ENCODE data around the gene OR11H1.
"Not testable (repeated sequence)": the region's sequence is repeated elsewhere in the genome, so short reads cannot be mapped to it uniquely, and the experiment has no call there.

Gene OR11H1

DNA sequence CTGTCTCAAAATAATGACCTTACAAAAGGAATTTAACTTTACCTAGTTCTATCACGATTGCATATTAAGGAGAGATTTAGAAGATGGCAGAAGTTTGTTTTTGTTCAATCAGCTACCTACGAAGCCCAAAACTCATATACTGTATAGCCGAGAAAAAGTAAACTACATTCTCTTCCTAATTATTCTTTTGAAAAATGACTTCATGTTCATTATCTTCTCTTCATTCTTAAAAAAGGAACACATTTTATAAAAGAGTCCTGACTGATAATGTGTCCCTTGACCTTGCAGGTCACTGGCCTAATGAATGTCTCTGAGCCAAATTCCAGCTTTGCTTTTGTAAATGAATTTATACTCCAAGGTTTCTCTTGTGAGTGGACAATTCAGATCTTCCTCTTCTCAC is at the start of gene OR11H1:
Gene OR11H1, plus strand, starts transcription at position 301 of the 400 bp plus-strand sequence. Its CDS starts 0 bp downstream, at position 301.
- not testable (repeated sequence) for DNase-seq

DNA sequence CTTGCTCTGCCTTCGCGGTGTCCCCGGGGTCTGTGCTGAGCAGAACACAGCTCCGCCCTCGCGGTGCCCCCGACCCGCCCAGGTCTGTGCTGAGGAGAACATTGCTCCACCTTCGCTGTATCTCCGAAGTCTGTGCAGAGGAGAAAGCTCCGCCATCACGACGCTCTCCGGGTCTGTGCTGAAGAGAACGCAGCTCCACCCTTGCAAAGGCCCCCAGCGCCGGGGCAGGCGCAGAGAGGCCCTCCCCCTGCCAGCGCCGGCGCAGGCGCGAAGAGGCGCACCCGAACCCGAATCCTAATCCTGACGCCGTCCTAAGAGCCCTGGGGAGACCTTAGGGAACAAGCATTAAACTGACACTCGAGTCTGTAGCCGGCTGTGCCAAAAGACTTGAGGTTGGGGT is 18.0 kb upstream of the OR11H1 start:
- not testable (repeated sequence) for DNase-seq

DNA sequence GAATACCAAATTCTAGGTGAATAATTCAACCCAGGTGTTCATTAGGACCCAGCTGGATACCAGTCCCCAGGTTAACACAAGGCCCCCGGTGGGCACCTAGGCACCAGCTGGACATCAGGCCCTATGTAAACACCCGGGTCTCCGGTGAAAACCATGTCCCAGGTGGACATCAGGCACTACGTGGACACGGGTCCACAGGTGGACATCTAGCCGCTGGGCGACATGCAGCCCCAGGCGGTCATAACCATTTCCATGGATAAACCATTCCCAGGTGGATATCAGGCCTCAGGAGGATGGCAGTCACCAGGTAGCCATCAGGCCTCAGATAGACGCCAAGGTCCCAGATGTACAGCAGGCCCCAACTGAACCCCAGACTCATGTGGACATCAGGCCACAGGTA is 12.1 kb upstream of the OR11H1 start:
- not testable (repeated sequence) for DNase-seq

- DNase-seq: not testable (repeated sequence)
Observed at GRCh38 chr22:15553767-15554166, 25.8 kb downstream of the OR11H1 start.

GRCh38 chr22:15563461-15563860 is 35.5 kb downstream of the OR11H1 start:
- not testable (repeated sequence) for DNase-seq

DNA sequence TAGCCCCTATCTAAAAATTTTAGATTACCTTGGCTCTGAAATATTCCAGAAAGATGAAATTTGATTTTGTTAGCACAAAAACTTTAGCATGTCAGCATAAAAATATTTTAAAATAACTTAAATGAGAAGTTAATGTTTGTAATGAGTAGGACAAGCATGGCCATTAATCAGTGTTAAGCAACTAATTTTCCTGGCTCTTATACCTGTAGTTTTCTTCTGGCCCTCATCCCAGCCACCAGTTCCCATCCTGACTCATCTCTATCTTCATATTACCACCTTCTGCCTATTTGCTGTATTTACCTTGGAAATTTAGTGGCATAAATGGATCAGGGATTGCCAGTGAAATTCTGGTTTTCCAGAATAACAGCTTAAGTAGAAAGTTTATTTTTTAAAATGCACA is 37.1 kb downstream of the OR11H1 start:
- not testable (repeated sequence) for DNase-seq

All from MV-4-11 (cell line).